HepG2 (cell line): Measurements from ENCODE around the gene ELP2. TPM values are rescaled to one million over a fixed set of nuclear protein-coding genes. Genes with fewer than 3 reads are reported as not detected.

Experiments used
- ATF1 ChIP-seq: IDR thresholded peaks from 2 replicates; pipeline ENCODE4 v1.6.1; 2016; ENCODE audit warnings: mild to moderate bottlenecking, control low read depth
- BCL6 ChIP-seq: IDR thresholded peaks from 2 replicates; pipeline ENCODE4 v1.6.1; 2016; ENCODE audit warnings: missing genetic modification reagents, missing compliant biosample characterization
- CHCHD3 ChIP-seq: sonication (generic); formaldehyde crosslinking; IDR thresholded peaks from 2 replicates; pipeline ENCODE4 v1.8.0; 2022; ENCODE audit warnings: mild to moderate bottlenecking, missing genetic modification reagents, moderate library complexity
- EEA1 ChIP-seq: sonication (generic); formaldehyde crosslinking; IDR thresholded peaks from 2 replicates; pipeline ENCODE4 v1.5.1; 2020; ENCODE audit warnings: mild to moderate bottlenecking, missing genetic modification reagents, borderline replicate concordance
- HHEX ChIP-seq: IDR thresholded peaks from 2 replicates; pipeline ENCODE4 v1.6.1; 2016; ENCODE audit warnings: control low read depth
- KIAA2018 ChIP-seq: sonication (generic); formaldehyde crosslinking; IDR thresholded peaks from 2 replicates; pipeline ENCODE4 v1.5.0; 2020; ENCODE audit warnings: mild to moderate bottlenecking, missing genetic modification reagents, borderline replicate concordance
- SIN3B ChIP-seq: fragments of 150-350 bp; IDR thresholded peaks from 2 replicates; pipeline ENCODE4 v1.6.1; 2014; ENCODE audit warnings: low read length
- ZNF431 ChIP-seq: sonication (generic); formaldehyde crosslinking; IDR thresholded peaks from 2 replicates; pipeline ENCODE4 v1.9.0; 2022; ENCODE audit warnings: missing genetic modification reagents, low read depth, mild to moderate bottlenecking, borderline replicate concordance
- ZNF589 ChIP-seq: sonication (generic); formaldehyde crosslinking; conservative IDR thresholded peaks from 2 replicates; pipeline ENCODE4 v1.8.0; 2022; ENCODE audit warnings: mild to moderate bottlenecking, moderate library complexity, missing genetic modification reagents
- ZNF891 ChIP-seq: sonication (generic); formaldehyde crosslinking; IDR thresholded peaks from 2 replicates; pipeline ENCODE4 v1.5.0; 2020; ENCODE audit warnings: mild to moderate bottlenecking, missing genetic modification reagents
- ZSCAN30 ChIP-seq: sonication (generic); formaldehyde crosslinking; IDR thresholded peaks from 2 replicates; pipeline ENCODE4 v1.5.0; 2020; ENCODE audit warnings: mild to moderate bottlenecking, missing genetic modification reagents
- polyA plus RNA-seq, 8 experiments: library from polyadenylated mRNA; depleted of rRNA in 3 of 8; stranded (reverse) in 7 of 8; unstranded in 1 of 8; fragments of >200 nt; fragmentation: Illumina TruSeq in 4 of 8; extraction: Trizol in 4 of 8; gene quantifications; 2 replicates each; pipeline versions ENCODE4 v1.2.1 to v1.2.3, GENCODE V29; 2011 to 2016; ENCODE audit warnings: low read depth in 4 of 8, missing spikeins in 1 of 8, mixed read lengths in 1 of 8; ENCODE audit not compliant: insufficient read depth in 1 of 8
- total RNA-seq, 5 experiments: library from RNA; depleted of rRNA; stranded (reverse); fragments of >200 nt; fragmentation: Illumina TruSeq; extraction: Trizol; gene quantifications; 2 replicates each; pipeline ENCODE4 v1.2.3, GENCODE V29; 2016; ENCODE audit warnings: low read depth in 1 of 5
- TF ChIP-seq, protein P1 (sequence below): sonication (generic); formaldehyde crosslinking; IDR thresholded peaks from 2 replicates; pipeline ENCODE4 v1.4.0; 2020; ENCODE audit warnings: missing genetic modification reagents, mild to moderate bottlenecking, borderline replicate concordance
- TF ChIP-seq, protein P2 (sequence below): sonication (generic); formaldehyde crosslinking; IDR thresholded peaks from 2 replicates; pipeline ENCODE4 v1.5.1; 2020; ENCODE audit warnings: missing genetic modification reagents, mild to moderate bottlenecking, borderline replicate concordance
- TF ChIP-seq, protein P3 (sequence below): sonication (generic); formaldehyde crosslinking; IDR thresholded peaks from 2 replicates; pipeline ENCODE4 v1.4.0; 2020; ENCODE audit warnings: mild to moderate bottlenecking, missing genetic modification reagents

Gene ELP2
- total and polyA plus RNA-seq, 2 of the 13 experiments (the other 11 are each of a cell fraction or from before 2014, with no cell fraction given): 98.7 to 100 TPM

DNA sequence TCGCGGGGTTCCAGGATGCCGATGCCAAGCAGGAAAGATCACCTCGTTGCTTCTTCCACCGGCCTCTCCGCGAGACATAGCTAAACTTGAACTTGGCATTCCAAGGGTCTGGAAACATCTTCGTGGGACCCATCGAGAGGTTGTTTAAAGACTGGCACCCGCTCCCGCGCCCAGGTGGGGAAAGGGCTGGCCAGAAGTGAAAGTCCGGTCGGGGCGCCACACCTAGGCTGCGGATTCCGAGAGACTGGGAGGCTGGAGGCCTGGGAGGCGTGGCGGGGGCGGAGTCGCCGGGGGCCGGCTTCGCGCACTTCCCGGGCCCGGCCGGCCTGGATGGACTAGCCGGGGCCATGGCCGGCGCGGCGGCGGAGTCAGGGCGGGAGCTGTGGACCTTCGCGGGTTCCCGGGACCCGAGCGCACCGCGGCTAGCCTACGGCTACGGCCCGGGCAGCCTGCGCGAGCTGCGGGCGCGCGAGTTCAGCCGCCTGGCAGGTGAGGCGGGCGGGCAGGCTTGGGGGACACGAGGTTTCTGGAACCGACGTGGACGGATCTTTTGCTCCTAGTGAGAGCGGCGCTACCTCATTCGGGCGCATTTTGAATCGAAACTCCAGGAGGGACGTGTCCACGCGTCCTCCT lies 57.6 kb downstream of the ELP2 start, which contains the start of gene MOCOS (continued):
- TF ChIP-seq SIN3B: no peak
- TF ChIP-seq BCL6: peak; percentile 43; the same call in 1 of the 2 replicates
- TF ChIP-seq EEA1 (CRISPR knock-in tag): peak; percentile 77; the same call in 1 of the 2 replicates
- TF ChIP-seq ZNF431 (CRISPR knock-in tag): 0 out of 2 replicates have a peak, but pooled peaks have one; percentile 76
- no peak for TF ChIP-seq ZNF589
- no peak for TF ChIP-seq ATF1 (CRISPR knock-in tag)
- no peak; the same call in 1 of the 2 replicates for TF ChIP-seq CHCHD3
- TF ChIP-seq KIAA2018 (CRISPR knock-in tag): no peak
- TF ChIP-seq ZSCAN30: no peak; the same call in 1 of the 2 replicates
- 0 out of 2 replicates have a peak, but pooled peaks have one; percentile 5 for TF ChIP-seq ZNF891 (CRISPR knock-in tag)
- TF ChIP-seq, protein P1, sequence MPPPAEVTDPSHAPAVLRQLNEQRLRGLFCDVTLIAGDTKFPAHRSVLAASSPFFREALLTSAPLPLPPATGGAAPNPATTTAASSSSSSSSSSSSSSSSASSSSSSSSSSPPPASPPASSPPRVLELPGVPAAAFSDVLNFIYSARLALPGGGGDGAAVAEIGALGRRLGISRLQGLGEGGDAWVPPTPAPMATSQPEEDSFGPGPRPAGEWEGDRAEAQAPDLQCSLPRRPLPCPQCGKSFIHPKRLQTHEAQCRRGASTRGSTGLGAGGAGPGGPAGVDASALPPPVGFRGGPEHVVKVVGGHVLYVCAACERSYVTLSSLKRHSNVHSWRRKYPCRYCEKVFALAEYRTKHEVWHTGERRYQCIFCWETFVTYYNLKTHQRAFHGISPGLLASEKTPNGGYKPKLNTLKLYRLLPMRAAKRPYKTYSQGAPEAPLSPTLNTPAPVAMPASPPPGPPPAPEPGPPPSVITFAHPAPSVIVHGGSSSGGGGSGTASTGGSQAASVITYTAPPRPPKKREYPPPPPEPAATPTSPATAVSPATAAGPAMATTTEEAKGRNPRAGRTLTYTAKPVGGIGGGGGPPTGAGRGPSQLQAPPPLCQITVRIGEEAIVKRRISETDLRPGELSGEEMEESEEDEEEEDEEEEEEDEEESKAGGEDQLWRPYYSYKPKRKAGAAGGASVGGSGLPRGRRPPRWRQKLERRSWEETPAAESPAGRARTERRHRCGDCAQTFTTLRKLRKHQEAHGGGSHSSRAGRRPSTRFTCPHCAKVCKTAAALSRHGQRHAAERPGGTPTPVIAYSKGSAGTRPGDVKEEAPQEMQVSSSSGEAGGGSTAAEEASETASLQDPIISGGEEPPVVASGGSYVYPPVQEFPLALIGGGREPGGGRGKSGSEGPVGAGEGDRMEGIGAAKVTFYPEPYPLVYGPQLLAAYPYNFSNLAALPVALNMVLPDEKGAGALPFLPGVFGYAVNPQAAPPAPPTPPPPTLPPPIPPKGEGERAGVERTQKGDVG: 0 out of 2 replicates have a peak, but pooled peaks have one; percentile 27
- no peak for TF ChIP-seq HHEX (CRISPR knock-in tag)
- TF ChIP-seq, protein P2, sequence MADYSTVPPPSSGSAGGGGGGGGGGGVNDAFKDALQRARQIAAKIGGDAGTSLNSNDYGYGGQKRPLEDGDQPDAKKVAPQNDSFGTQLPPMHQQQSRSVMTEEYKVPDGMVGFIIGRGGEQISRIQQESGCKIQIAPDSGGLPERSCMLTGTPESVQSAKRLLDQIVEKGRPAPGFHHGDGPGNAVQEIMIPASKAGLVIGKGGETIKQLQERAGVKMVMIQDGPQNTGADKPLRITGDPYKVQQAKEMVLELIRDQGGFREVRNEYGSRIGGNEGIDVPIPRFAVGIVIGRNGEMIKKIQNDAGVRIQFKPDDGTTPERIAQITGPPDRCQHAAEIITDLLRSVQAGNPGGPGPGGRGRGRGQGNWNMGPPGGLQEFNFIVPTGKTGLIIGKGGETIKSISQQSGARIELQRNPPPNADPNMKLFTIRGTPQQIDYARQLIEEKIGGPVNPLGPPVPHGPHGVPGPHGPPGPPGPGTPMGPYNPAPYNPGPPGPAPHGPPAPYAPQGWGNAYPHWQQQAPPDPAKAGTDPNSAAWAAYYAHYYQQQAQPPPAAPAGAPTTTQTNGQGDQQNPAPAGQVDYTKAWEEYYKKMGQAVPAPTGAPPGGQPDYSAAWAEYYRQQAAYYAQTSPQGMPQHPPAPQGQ (CRISPR knock-in tag): no peak
- TF ChIP-seq, protein P3, sequence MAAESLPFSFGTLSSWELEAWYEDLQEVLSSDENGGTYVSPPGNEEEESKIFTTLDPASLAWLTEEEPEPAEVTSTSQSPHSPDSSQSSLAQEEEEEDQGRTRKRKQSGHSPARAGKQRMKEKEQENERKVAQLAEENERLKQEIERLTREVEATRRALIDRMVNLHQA (CRISPR knock-in tag): no peak
